Neural progenitor cell (in vitro differentiated cells): ENCODE results near the gene SLCO4A1.

Experiments used
- EZH2 ChIP-seq: fragments of 200-600 bp; sonication (generic); IDR thresholded peaks from 2 replicates; pipeline ENCODE4 v1.6.1; 2017; ENCODE audit warnings: antibody characterized with exemption, mild to moderate bottlenecking, moderate library complexity
- TF ChIP-seq, protein P1 (sequence below): fragments of 200-600 bp; sonication (generic); IDR thresholded peaks from 2 replicates; pipeline ENCODE4 v1.5.1; 2017; ENCODE audit warnings: antibody characterized with exemption, mild to moderate bottlenecking

DNA sequence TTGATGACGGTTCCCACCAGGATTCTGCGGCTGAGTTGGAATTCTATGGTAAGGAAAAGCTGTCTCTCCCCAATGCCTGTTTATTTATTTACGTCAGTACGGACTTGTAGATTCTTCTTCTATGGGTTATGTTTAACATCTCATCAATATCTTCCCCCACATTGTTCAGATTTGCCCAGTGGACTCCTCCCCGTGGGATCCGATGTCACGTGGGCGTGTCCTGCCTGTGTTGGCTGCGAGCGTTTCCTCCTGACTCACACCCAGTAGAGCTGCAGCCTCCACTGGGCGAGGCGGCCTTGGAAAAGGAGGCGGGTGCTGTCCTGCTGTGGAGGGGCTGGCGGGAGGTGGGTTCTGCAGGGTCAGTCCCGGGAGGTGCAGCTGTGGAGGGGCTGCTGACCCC lies 46.8 kb upstream of the SLCO4A1 start:
- TF ChIP-seq, protein P1, sequence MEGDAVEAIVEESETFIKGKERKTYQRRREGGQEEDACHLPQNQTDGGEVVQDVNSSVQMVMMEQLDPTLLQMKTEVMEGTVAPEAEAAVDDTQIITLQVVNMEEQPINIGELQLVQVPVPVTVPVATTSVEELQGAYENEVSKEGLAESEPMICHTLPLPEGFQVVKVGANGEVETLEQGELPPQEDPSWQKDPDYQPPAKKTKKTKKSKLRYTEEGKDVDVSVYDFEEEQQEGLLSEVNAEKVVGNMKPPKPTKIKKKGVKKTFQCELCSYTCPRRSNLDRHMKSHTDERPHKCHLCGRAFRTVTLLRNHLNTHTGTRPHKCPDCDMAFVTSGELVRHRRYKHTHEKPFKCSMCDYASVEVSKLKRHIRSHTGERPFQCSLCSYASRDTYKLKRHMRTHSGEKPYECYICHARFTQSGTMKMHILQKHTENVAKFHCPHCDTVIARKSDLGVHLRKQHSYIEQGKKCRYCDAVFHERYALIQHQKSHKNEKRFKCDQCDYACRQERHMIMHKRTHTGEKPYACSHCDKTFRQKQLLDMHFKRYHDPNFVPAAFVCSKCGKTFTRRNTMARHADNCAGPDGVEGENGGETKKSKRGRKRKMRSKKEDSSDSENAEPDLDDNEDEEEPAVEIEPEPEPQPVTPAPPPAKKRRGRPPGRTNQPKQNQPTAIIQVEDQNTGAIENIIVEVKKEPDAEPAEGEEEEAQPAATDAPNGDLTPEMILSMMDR: no peak
- no peak for TF ChIP-seq EZH2
